ENCODE results near the gene EXOC3L1. TPM values are rescaled to one million over a fixed set of nuclear protein-coding genes. Genes with fewer than 3 reads are reported as not detected.
A peak's percentile ranks its signal among the peaks of the same experiment; 100 is the strongest.

EXOC3L1 gene
- total RNA-seq, 1 experiment from 2014 or later, result not detected

DNA sequence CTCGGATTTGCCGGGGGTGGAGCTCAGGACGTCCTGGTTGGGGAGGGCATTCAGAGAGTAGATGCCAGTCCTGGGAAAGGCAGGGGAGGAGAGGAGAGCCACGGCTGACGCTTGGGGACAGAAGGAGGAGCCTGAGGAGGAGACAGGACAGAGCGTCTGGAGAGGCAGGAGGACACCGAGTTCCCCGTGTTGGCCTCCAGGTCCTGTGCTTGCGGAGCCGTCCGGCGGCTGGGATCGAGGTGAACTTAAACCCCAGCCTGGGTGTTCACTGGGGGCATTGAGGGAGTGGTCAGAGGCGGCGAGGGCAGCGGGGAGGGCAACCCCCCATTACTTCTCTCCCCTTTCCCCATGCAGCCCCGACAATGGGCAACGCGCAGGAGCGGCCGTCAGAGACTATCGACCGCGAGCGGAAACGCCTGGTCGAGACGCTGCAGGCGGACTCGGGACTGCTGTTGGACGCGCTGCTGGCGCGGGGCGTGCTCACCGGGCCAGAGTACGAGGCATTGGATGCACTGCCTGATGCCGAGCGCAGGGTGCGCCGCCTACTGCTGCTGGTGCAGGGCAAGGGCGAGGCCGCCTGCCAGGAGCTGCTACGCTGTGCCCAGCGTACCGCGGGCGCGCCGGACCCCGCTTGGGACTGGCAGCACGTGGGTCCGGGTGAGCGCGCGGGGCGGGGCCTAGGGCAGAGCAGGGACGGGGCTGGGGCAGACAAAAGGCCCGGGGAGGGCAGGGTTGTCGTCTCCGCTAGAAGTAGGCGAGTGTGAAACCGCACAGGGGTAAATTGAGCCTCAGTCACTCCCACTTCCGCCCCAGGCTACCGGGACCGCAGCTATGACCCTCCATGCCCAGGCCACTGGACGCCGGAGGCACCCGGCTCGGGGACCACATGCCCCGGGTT is 15.9 kb downstream of the EXOC3L1 start:
- peaks cover 22% of the 10 kb centered on the region for H3K79me2 ChIP-seq (ENCODE audit: low read length)
- H3K4me1 ChIP-seq (ENCODE audit: insufficient read depth, low read length), result peaks cover 51% of the 10 kb centered on the region
- H3K36me3 ChIP-seq (ENCODE audit: low read depth, low read length), result no peaks in the 10 kb centered on the region
- H2AFZ ChIP-seq (ENCODE audit: low read length), result peak overlapping the region; percentile 54
- ChIA-PET POLR2A (ENCODE audit: unreplicated experiment) (interaction anchor here (0.6 kb wide), 1 partner anchor 556 kb away, joined by 4 read pairs; no protein-coding TSS in a partner anchor), CTCF (interaction anchor here (1.0 kb wide), 1 partner anchor 11 kb away, joined by 7 read pairs; no protein-coding TSS in a partner anchor)
- H3K9me2 ChIP-seq (replicated peaks; ENCODE audit: low read length), result no peaks in the 10 kb centered on the region
- H3K9me3 ChIP-seq (ENCODE audit: low read length), result no peaks in the 10 kb centered on the region
- TF ChIP-seq EZH2phosphoT487 (IDR thresholded peaks at IDR 0.05; ENCODE audit: borderline replicate concordance, low read length) (peak; percentile 95), EZH2 (IDR thresholded peaks at IDR 0.05; ENCODE audit: low read length, unreplicated experiment) (no peak)
- TF ChIP-seq, protein P1, sequence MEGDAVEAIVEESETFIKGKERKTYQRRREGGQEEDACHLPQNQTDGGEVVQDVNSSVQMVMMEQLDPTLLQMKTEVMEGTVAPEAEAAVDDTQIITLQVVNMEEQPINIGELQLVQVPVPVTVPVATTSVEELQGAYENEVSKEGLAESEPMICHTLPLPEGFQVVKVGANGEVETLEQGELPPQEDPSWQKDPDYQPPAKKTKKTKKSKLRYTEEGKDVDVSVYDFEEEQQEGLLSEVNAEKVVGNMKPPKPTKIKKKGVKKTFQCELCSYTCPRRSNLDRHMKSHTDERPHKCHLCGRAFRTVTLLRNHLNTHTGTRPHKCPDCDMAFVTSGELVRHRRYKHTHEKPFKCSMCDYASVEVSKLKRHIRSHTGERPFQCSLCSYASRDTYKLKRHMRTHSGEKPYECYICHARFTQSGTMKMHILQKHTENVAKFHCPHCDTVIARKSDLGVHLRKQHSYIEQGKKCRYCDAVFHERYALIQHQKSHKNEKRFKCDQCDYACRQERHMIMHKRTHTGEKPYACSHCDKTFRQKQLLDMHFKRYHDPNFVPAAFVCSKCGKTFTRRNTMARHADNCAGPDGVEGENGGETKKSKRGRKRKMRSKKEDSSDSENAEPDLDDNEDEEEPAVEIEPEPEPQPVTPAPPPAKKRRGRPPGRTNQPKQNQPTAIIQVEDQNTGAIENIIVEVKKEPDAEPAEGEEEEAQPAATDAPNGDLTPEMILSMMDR (conservative IDR thresholded peaks at IDR 0.05; ENCODE audit: low read depth, low read length), result peak; percentile 16; the same call in 1 of the 2 replicates
- H3F3A ChIP-seq (ENCODE audit: low read length, unreplicated experiment), result no peaks in the 10 kb centered on the region
- peak overlapping the region; percentile 65 for H3K9ac ChIP-seq (ENCODE audit: low read length)
- ATAC-seq (peak; percentile 67), DNase-seq (peak; percentile 87)
- peak overlapping the region; percentile 71 for H3K4me3 ChIP-seq (ENCODE audit: low read length)
- intact Hi-C loops (cut with micrococcal nuclease), result loop anchor here (2.0 kb wide), 1 partner anchor 13 kb away; no protein-coding TSS in a partner anchor
- H4K20me1 ChIP-seq (ENCODE audit: low read length), result no peaks in the 10 kb centered on the region
- BruUV-seq (replicated peaks), result no TSS peak
- H3K27me3 ChIP-seq (ENCODE audit: low read length), result no peaks in the 10 kb centered on the region
- H3K27ac ChIP-seq (ENCODE audit: low read length), result peak overlapping the region; percentile 69
- peak overlapping the region; percentile 97 for H3K4me2 ChIP-seq (ENCODE audit: low read length)

- Histone ChIP-seq H3K9me3 (ENCODE audit: low read length) (no peaks in the 10 kb centered on the region), H3K27me3 (ENCODE audit: low read length) (no peaks in the 10 kb centered on the region), H2AFZ (ENCODE audit: low read length) (peak overlapping the region; percentile 54), H3K9ac (ENCODE audit: low read length) (peak overlapping the region; percentile 65; the same call in 1 of the 2 replicates), H3F3A (ENCODE audit: low read length, unreplicated experiment) (no peaks in the 10 kb centered on the region), H4K20me1 (ENCODE audit: low read length) (no peaks in the 10 kb centered on the region), H3K4me3 (ENCODE audit: low read length) (peak overlapping the region; percentile 71), H3K36me3 (ENCODE audit: low read depth, low read length) (no peaks in the 10 kb centered on the region), H3K4me1 (ENCODE audit: insufficient read depth, low read length) (peaks cover 44% of the 10 kb centered on the region), H3K79me2 (ENCODE audit: low read length) (peaks cover 22% of the 10 kb centered on the region), H3K4me2 (ENCODE audit: low read length) (peak overlapping the region; percentile 97), H3K27ac (ENCODE audit: low read length) (peak overlapping the region; percentile 69), H3K9me2 (replicated peaks; ENCODE audit: low read length) (no peaks in the 10 kb centered on the region)
- CTCF ChIA-PET, result interaction anchor here (1.0 kb wide), 1 partner anchor 11 kb away, joined by 7 read pairs; no protein-coding TSS in a partner anchor
- TF ChIP-seq EZH2phosphoT487 (IDR thresholded peaks at IDR 0.05; ENCODE audit: borderline replicate concordance, low read length) (no peak), EZH2 (IDR thresholded peaks at IDR 0.05; ENCODE audit: low read length, unreplicated experiment) (no peak)
- TF ChIP-seq, protein P1 (conservative IDR thresholded peaks at IDR 0.05; ENCODE audit: low read depth, low read length), result no peak
- POLR2A ChIA-PET (ENCODE audit: unreplicated experiment), result interaction anchor here (0.6 kb wide), 1 partner anchor 556 kb away, joined by 4 read pairs; no protein-coding TSS in a partner anchor
- DNase-seq (no peak), ATAC-seq (no peak)
- no TSS peak for BruUV-seq (replicated peaks)
- intact Hi-C loops (cut with micrococcal nuclease), result no loop called here
Measured at GRCh38 chr16:67173323-67173722, 16.6 kb downstream of the EXOC3L1 start.
